Measurements from ENCODE around the gene SIK1.

Gene SIK1

DNA sequence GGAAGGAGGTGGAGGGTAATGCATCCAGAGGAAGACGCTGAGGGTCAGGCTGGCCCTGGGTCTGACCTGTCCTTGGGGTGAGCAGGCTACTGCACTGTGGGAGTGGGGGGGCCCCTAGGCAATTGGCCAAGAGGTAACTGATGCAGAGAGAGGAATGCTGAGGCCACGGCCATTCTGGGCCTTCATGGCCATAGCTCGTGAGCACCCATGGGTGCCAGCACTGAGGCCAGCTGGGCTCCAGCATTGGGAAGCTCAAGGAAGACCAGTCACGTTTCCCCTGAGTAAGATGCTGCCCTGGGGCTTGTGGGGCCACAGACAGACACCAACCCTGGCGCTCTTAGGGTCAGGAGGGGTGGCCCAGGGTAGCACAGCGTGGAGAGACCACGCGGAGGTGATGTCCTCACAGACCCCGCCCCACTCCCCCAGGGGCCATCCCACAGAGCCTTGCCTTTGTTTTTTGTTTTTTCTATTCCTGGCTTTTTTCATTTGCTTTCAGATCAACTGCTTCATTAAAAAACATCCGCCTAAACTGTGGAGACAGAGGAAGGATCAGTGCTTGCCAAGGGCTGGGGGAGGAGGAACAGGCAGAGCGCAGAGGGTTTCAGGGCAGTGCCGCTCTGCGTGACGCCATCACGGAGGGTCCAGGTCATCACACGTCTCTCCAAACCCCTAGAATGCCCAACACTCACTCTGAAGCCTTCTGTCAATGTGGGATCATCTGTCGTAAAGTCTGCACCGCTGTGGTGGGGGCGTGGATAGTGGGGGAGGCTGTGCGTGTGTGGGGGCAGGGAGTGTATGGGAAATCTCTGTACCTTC is 61.1 kb downstream of the SIK1 start:
- DNase-seq, result no peak

DNA sequence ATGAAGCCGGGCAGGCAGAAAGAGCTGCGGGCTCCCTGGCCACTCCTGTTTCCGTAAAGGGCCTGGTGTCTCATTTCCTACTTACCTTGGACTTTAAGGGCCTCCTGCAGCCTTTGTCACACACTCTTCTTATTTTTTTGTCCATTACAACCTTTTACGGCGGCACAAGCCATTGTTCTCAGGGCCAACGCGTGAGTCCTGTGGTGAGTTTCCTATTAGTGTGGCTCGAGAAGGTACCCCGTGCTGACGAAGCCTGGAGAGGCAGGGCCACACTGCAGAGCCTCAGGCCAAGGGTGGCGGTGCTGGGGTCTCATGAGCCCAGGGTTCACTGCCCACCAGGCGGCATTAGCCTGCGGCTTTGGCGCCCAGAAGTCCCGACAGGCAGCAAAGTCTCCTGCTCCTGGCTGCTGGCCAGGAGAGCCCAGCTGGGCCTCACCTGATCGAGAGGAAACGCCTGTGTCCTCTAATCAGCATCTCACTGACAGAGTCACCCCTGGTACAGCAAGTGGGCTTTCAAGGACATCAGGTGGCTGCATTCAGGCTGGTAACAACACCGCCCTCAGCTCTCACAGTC is 62.0 kb downstream of the SIK1 start:
- peak; percentile 49 for DNase-seq

Data from NCI-H187 treated with DMSO at 0.1 percent for 48 hours (cell line).